Dedifferentiated amniotic fluid mesenchymal stem cell (primary cell): ENCODE measurements around the gene ALDH1A3.

ENCODE experiments used
- DNase-seq: peaks from one replicate; pipeline ENCODE4 v3.0.0-alpha.2; 2016; ENCODE audit errors: extremely low spot score

Gene ALDH1A3

GRCh38 chr15:100901702-100902435 lies 22.2 kb downstream of the ALDH1A3 start:
- peak; percentile 75 for DNase-seq

DNA sequence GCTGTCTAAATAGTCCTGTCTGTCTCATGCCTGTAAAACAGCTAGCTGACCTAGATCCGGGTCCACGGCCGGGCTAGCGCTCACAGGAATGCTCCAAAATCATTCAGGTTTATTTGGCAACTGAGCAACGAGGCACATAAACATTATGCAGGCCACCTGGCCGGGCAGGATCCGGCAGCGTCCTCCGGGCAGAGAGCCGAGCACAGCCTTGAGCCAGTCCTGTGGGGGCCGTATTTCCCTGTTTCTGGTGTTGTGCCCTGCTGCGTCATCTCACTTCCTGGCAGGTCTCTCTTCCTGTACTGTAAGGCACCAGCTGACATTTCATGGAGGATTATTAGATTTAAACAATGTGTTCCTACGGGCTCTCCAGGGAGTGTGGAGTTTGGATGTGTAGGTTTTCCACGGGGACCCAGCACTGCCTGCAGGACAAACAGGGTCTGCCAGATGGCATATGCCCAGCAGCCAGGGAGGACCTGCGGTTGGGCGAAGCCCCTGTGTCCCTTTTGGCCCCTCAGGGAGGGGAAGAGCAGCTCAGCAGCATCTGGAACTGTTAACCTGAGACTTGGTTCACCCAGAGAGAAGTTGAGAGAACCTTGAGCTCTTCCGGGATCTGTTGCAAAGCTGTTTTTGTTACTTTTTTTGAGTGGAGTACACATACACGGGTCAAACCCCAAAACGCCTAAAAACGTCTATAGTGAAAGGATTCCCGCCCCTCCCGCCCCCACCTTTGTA lies 23.0 kb downstream of the ALDH1A3 start:
- DNase-seq = peak; percentile 74

- no peak for DNase-seq
These were observed 23.5 kb downstream of the ALDH1A3 start for GRCh38 chr15:100903168-100903554.

DNA sequence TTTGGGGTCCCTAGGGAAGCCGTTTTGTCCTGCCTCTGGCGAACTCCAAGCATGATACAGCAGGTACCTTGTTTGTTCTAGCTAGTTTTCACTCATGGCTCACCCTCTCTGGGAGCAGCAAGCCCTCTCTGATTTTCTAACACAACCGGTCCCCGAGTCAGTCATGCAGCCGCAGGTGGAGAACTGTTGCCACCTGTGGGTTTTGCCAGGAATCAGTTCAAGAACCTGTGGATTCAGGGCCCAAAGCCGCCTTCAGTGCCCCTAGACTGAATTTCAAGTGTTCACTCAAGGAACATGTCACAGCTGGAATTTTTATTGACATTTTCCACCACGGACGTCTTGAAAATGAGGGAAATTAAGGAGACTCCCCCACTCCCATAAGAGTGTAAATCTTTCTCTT lies 26.2 kb downstream of the ALDH1A3 start:
- no peak for DNase-seq

DNA sequence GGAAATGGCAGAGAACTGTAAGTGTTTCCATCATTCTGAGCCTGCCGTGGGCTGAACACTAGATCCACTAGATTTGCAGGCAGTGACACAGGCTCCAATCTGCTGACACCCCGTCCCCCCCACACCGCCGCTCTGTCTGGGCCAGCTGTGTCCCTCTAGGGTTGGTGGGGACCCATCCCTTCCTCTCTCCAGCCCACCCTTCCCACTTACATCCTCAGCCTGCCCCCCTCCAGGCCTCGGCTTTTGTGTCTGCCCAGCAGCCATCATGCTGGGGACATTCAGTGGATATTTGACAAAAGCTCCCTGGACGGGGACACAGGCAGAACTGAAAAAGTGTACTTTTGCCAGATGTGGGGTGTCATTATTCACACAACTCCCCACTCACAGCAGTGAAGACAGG lies 28.8 kb downstream of the ALDH1A3 start:
- no peak for DNase-seq

GRCh38 chr15:100909565-100909964 lies 29.9 kb downstream of the ALDH1A3 start:
- DNase-seq = no peak

GRCh38 chr15:100909989-100910955 lies 30.6 kb downstream of the ALDH1A3 start:
- DNase-seq = no peak

GRCh38 chr15:100911086-100911485 lies 31.5 kb downstream of the ALDH1A3 start:
- no peak for DNase-seq

DNA sequence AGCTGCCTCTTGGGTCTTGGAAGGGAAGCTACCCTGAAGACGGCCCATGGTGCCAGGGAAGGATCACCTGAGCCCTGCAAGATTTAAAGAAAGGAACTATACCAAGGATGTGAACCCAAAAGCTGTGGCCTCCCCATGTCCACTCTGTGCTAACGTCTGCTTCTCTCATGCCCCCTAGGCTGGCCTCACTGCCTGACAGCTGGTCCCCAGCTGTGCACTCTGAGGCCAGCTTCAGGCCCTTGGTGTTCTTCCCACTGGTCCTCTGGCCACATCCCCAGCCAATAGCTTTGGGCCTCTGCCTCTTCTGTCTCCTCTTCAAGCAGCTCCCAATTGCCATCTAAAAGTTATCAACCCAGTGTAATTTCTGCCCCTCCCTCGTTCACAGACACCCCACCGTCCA lies 34.3 kb downstream of the ALDH1A3 start:
- no peak for DNase-seq

DNA sequence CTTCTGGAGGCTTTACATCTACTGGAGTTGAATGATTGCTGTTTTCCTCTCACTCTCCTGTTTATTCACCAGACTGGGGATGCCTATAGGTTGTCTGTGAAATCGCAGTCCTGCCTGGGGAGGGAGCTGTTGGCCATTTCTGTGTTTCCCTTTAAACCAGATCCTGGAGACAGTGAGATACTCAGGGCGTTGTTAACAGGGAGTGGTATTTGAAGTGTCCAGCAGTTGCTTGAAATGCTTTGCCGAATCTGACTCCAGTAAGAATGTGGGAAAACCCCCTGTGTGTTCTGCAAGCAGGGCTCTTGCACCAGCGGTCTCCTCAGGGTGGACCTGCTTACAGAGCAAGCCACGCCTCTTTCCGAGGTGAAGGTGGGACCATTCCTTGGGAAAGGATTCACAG lies 35.2 kb downstream of the ALDH1A3 start:
- DNase-seq = no peak

DNA sequence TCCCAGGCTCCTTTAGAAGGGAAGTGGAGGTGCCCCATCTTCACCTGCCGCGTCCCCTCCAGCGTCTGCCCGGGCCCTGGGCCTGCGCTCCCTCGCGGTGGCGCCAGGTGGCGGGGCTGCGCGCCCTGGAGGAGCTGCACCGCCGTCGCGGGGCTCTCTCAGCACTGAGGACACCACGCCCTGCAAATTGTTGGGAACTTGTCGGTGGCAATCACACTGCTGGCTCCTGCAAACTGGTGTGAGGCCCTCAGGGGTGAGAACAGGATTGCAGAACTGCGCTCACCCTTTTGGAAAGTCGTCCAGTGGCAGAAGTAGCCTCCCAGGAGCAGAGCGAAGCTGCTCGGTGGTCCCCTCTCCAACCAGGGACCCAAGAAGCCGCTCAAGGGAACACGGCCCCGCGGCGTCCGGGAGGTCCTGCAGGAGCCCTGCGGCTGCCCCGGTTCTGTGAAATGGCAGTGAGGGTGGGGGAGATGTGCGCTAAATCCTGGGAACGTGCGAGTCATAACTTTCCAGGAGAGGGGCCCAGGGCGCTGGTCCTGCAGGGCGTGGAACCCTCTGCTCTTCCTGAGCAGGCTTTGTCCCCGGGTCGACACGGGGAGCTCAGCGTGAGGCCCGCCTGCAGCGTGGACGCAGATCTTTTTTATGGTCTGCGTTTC lies 38.5 kb downstream of the ALDH1A3 start:
- DNase-seq = peak; percentile 26

DNA sequence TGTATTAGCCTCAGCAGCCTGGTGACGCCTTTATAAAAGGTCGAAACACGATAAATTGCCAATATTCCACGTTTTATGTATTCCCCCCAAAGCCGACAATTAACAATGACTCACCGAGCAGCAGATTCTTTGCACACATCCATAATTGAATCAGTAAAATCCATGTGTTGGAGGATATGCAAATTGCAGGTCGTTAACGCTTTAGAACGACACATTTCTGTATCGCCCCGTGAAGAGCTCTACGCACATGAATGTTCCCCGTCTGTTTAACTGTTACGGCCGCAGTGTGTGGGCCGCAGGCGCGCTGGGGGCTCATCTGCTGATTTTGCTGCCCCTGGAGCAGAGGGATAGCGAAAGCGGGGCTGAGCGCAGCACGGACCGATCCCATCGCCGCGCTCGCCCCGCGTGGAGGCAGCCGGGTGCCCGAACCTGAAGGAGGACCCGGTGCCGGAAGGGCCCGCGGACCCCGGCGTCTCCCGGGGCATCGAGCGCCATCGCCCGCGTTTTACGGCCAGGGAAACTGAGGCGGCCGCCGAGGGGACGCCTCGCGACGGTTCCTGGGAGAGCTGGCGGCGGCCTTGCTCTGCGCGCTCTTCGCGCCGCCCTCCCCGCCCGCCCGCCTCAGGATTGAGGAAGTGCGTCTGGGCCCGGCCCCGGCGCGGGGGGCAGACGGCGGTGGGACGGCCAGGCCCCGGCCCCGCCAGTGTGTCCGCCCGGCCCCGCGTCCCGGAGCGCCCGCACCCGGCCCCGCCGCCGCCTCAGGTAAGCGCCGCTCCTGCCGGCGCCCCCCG lies 39.3 kb downstream of the ALDH1A3 start, which contains the start of gene LRRK1:
Gene LRRK1, plus strand, starts transcription at position 668 of the 791 bp plus-strand sequence. CDS start 5,276 bp downstream, outside the sequence.
- no peak for DNase-seq

- DNase-seq = no peak
These were observed 40.1 kb downstream of the ALDH1A3 start for GRCh38 chr15:100919481-100920405.

DNA sequence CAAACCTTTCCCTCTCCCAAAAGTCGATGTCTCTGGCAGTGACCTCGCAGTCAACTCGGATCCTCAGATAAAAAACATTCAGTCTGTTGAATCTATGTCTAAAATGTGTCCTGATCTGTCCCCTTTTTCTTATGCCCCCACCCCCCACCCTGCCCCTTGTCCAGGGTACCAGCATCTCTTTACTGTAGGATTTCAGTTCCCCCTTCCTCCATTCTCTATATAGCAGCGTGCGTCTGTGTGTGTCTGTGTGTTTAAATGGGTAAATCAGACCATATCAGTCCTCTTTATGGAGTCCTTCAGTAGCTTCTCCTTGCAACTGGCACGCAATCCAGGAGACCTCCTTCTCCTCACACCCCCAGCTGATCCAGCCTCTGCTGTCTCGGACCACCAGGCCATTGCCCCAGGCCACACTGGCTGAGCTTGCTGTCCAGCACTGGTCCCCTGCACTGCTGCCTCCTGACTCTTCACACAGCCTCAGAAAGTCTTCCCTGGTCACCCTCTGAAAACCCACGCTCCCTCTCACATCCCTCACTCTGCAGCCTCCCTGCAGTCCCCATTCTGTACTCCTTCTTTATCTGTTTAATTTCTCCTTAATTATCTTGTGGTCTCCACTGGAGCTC lies 41.0 kb downstream of the ALDH1A3 start:
- DNase-seq = no peak

DNA sequence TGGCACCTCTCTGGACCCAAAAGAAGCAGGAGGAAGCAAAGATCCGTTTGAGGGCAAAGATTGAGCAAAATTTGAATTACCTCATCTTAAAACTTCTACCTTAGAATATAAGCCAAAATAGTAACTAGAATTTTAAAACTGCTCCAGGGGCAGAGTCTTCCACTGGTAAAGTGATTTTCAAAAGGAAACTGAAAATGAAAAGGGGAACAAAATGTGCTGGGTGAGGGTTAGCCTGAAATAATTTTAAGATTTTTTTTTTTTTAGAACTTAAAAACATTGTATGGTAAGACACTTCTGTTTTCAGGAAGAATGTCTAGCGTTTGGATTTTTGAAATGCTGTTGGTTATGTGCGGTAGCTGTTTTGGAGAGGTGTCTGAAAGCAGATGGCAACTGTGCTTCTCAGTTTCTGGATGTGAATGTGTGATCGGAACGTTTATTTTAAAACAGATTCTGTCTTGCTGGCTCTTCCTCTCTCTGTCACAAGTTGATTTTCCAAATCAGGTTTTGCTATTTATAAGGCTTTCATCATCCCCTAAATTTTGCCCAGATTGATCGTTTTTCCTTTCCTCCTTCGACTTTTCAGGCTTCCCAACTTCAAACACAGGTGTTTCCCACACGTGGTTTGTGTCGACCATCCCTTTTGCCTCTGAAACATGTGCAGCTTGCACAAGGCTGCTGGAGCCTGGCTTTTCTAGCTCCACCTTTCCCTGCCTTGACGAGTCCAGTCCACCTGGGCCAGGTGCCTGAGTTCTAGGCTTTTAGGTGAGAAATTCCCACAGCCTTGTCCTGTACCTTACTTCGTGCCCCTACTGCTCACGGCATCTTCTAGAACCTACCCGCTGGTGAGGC lies 42.8 kb downstream of the ALDH1A3 start:
- no peak for DNase-seq

- DNase-seq = no peak
These were observed 43.4 kb downstream of the ALDH1A3 start for GRCh38 chr15:100923076-100923475.

- no peak for DNase-seq
These were observed 44.3 kb downstream of the ALDH1A3 start for GRCh38 chr15:100923902-100924301.

DNA sequence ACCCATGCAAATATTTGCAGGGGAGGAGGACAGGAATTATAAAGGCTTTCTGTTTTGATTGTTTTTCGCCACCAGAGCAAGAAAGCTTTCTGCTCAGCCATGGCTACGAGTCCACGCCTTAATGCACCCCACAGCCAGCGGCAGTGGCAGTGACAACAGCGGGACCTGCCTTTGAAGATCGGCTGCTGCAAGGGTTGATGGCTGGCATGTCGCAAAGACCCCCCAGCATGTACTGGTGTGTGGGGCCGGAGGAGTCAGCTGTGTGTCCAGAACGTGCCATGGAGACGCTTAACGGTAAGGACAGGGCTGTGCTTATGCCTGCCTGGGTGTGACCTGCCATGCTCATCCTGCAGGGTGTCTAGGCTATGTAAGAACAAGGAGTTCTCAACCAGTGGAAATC lies 44.8 kb downstream of the ALDH1A3 start:
- DNase-seq = no peak
